ENCODE measurements around the gene HMGCS1. TPM values are rescaled to one million over a fixed set of nuclear protein-coding genes. Genes with fewer than 3 reads are reported as not detected.
A peak's percentile ranks its signal among the peaks of the same experiment; 100 is the strongest.

Gene HMGCS1
- total and polyA plus RNA-seq, 2 of the 13 experiments (the other 11 are each of a cell fraction or from before 2014, with no cell fraction given), result 56.8 to 318 TPM

DNA sequence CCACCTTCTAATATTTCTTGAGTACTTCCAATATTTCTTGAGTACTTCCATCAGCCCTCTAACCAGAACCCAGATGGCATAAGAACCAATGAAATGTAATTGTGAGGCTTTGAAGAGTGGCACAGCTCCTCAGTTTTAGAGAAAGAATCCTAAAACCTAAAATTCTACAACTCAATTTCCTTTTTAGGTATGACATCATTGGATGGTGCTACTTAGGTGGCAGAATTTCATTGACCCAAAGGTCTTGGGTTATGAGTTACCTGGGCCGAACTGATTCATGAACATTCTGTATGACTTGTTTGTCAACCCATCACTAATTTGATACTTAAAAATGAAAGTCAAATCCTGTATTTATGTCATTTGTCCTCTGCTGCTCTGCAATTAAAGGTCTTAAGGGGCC lies 13.1 kb downstream of the HMGCS1 start:
- CTCF ChIA-PET (ENCODE audit: low intra/inter-chr PET ratio, low total read pairs), result no interaction called here
- Histone ChIP-seq H4K20me1 (ENCODE audit: insufficient read depth, low read length) (peaks cover 99% of the 10 kb centered on the region), H3K27me3 (ENCODE audit: control insufficient read depth in 1 of 2, insufficient read depth in 2 of 2, low read length in 2 of 2) (no peaks in the 10 kb centered on the region), H3K79me2 (ENCODE audit: insufficient read depth, low read length) (peaks cover 89% of the 10 kb centered on the region), H3K36me3 (replicated peaks in 1 of 2; ENCODE audit: control insufficient read depth in 1 of 2, insufficient read depth in 2 of 2, low read length in 2 of 2) (peaks cover 9 to 84% of the 10 kb centered on the region in 2 experiments), H2AFZ (ENCODE audit: low read length) (no peak overlapping the region), H3K9me3 (ENCODE audit: low read length) (no peaks in the 10 kb centered on the region), H3K4me1 (ENCODE audit: insufficient read depth, low read length) (peaks cover 54% of the 10 kb centered on the region), H3K4me3 (replicated peaks in 1 of 3; ENCODE audit: insufficient read depth in 1 of 3, low read depth in 2 of 3, low read length in 3 of 3) (no peak overlapping the region), H3K4me2 (ENCODE audit: low read depth, low read length) (no peak overlapping the region), H3K9ac (ENCODE audit: insufficient read depth, low read depth, low read length) (no peak overlapping the region), H3K27ac (ENCODE audit: extremely low read length, insufficient read depth, low read length) (no peak overlapping the region)
- intact Hi-C loops (cut with micrococcal nuclease; ENCODE audit: unreplicated experiment) (loop anchor here (10.0 kb wide), 1 partner anchor 195 kb away; no protein-coding TSS in a partner anchor), in situ Hi-C loops (cut with HindIII; ENCODE audit: extremely low pct_ligation_motif_present, low pct_unique_long_range_greater_than_20kb) (no loop called here)
- POLR2A ChIA-PET, result interaction anchor here (0.6 to 2.5 kb wide), 3 partner anchors 13 to 75 kb away, joined by 3 to 12 read pairs (median 3); partner anchors contain the start of gene HMGCS1
- ATAC-seq, result no peak
- no peak for FAIRE-seq
- WGBS (ENCODE audit: low lambda C conversion rate), result 100% methylated on average over 1 of the region's 1 CpG
- DNase-seq (ENCODE audit: low spot score), result no peak
- BruUV-seq (replicated peaks), result no TSS peak
- TF ChIP-seq KLF12 (CRISPR knock-in tag; IDR thresholded peaks at IDR 0.05; ENCODE audit: borderline replicate concordance) (no peak), THYN1 (CRISPR knock-in tag; IDR thresholded peaks at IDR 0.05; ENCODE audit: borderline replicate concordance, low read depth) (no peak), ATF7 (IDR thresholded peaks at IDR 0.05) (peak; percentile 56), ATF7 (CRISPR knock-in tag; IDR thresholded peaks at IDR 0.05) (no peak), SP1 (IDR thresholded peaks at IDR 0.05) (no peak), SP1 (CRISPR knock-in tag; IDR thresholded peaks at IDR 0.05) (no peak), YEATS2 (CRISPR knock-in tag; IDR thresholded peaks at IDR 0.05; ENCODE audit: borderline replicate concordance) (no peak)
- TF ChIP-seq, protein P1, sequence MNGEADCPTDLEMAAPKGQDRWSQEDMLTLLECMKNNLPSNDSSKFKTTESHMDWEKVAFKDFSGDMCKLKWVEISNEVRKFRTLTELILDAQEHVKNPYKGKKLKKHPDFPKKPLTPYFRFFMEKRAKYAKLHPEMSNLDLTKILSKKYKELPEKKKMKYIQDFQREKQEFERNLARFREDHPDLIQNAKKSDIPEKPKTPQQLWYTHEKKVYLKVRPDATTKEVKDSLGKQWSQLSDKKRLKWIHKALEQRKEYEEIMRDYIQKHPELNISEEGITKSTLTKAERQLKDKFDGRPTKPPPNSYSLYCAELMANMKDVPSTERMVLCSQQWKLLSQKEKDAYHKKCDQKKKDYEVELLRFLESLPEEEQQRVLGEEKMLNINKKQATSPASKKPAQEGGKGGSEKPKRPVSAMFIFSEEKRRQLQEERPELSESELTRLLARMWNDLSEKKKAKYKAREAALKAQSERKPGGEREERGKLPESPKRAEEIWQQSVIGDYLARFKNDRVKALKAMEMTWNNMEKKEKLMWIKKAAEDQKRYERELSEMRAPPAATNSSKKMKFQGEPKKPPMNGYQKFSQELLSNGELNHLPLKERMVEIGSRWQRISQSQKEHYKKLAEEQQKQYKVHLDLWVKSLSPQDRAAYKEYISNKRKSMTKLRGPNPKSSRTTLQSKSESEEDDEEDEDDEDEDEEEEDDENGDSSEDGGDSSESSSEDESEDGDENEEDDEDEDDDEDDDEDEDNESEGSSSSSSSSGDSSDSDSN (CRISPR knock-in tag; IDR thresholded peaks at IDR 0.05), result no peak
- TF ChIP-seq, protein P2, sequence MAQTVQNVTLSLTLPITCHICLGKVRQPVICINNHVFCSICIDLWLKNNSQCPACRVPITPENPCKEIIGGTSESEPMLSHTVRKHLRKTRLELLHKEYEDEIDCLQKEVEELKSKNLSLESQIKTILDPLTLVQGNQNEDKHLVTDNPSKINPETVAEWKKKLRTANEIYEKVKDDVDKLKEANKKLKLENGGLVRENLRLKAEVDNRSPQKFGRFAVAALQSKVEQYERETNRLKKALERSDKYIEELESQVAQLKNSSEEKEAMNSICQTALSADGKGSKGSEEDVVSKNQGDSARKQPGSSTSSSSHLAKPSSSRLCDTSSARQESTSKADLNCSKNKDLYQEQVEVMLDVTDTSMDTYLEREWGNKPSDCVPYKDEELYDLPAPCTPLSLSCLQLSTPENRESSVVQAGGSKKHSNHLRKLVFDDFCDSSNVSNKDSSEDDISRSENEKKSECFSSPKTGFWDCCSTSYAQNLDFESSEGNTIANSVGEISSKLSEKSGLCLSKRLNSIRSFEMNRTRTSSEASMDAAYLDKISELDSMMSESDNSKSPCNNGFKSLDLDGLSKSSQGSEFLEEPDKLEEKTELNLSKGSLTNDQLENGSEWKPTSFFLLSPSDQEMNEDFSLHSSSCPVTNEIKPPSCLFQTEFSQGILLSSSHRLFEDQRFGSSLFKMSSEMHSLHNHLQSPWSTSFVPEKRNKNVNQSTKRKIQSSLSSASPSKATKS (CRISPR knock-in tag; IDR thresholded peaks at IDR 0.05), result no peak
- TF ChIP-seq, protein P3, sequence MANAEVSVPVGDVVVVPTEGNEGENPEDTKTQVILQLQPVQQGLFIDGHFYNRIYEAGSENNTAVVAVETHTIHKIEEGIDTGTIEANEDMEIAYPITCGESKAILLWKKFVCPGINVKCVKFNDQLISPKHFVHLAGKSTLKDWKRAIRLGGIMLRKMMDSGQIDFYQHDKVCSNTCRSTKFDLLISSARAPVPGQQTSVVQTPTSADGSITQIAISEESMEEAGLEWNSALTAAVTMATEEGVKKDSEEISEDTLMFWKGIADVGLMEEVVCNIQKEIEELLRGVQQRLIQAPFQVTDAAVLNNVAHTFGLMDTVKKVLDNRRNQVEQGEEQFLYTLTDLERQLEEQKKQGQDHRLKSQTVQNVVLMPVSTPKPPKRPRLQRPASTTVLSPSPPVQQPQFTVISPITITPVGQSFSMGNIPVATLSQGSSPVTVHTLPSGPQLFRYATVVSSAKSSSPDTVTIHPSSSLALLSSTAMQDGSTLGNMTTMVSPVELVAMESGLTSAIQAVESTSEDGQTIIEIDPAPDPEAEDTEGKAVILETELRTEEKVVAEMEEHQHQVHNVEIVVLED (CRISPR knock-in tag; IDR thresholded peaks at IDR 0.05; ENCODE audit: borderline replicate concordance), result no peak
